Limb (tissue), 2 donors: ENCODE measurements around the gene CLCA2.
A peak's percentile ranks its signal among the peaks of the same experiment; 100 is the strongest.

ENCODE experiments used
- DNase-seq, 2 donors: peaks; one replicate each; pipeline ENCODE4 v3.0.0-alpha.2; 2016; ENCODE audit errors: extremely low spot score in 2 of 2

The CLCA2 gene

GRCh38 chr1:86429835-86430234 lies 5.9 kb downstream of the CLCA2 start:
- DNase-seq: peak in 1 of 2 donors; percentile 24

DNA sequence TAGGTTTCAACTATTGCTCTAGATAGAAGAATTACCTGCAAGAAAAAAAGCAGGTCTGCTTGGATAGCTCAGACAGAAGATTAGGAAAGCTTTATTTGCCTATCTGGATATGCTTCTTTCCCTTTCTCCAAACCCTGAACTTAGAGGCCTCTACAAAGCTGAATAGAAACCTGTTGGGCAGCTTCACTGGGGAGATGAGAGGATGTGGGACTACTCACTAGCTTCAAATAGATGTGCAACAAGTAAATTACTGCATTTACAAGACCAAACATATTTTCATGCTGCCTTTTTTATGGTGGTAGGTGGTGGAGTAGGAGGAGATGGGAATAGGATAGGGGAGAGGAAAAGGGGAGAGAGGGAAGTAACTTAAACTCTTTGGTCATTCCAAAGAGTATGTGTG lies 6.4 kb downstream of the CLCA2 start:
- no peak for DNase-seq

- no peak for DNase-seq
Observed at GRCh38 chr1:86434059-86434458, 10.1 kb downstream of the CLCA2 start.

GRCh38 chr1:86435327-86435726 lies 11.4 kb downstream of the CLCA2 start:
- no peak for DNase-seq

GRCh38 chr1:86436041-86436440 lies 12.1 kb downstream of the CLCA2 start:
- DNase-seq: no peak

DNA sequence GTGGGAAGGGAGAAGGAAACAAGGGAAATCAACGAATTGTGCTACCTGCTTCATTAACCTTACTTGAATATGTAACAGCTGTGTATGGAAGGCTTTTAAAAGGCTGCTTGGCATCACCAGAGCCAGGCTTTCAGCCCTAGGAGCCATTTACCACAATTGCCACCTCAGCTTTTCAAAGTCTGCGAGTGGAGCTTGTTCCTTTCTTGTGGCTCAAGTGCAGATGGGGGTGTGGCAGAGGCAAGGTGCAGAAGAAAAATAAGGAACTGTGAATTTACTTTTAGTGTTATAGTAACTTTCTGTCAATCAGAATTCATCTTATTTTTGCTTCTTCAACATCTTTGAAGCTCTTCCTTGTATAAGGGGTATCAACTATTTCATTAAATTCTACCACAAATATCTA lies 17.6 kb downstream of the CLCA2 start:
- DNase-seq: no peak

DNA sequence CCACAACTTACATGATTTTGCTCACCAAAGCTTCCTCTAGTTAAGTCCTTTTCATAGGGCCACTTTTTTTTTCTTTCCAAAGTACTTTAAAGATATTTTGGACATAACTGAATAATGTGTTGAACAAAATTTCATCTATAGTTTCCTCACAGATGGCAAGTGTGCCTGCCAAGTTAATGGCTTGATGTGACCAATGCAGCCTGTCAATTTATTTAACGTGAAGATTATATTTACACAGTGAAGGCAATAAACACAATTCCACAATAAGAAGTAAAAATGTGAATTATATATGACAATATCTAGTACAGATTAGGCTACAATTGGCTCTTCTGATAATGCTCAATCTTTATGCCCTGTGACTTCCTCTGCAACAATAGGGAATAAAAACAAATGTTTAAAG lies 18.0 kb downstream of the CLCA2 start:
- no peak for DNase-seq

GRCh38 chr1:86445919-86446318 lies 21.9 kb downstream of the CLCA2 start:
- DNase-seq: no peak

GRCh38 chr1:86447198-86447790 lies 23.3 kb downstream of the CLCA2 start:
- DNase-seq: no peak

DNA sequence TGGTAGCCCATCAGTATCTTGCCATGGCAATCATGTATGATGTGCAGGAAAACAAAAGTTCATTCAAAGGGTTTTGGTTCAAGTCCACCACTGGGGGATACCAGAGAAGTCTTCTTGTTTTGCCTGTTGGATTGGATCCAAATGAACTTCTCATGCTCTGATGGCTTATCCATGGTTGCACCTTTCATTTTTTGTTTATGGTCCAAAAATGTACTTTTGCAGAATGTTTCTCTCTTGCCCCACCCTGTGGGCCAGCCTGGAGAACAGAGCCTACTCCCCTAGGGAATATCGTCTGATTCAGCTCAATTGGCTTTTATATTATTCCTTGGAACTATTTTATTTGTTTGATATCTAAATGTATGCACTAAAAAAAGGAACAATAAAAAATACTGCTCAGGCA lies 24.7 kb downstream of the CLCA2 start:
- DNase-seq: no peak

DNA sequence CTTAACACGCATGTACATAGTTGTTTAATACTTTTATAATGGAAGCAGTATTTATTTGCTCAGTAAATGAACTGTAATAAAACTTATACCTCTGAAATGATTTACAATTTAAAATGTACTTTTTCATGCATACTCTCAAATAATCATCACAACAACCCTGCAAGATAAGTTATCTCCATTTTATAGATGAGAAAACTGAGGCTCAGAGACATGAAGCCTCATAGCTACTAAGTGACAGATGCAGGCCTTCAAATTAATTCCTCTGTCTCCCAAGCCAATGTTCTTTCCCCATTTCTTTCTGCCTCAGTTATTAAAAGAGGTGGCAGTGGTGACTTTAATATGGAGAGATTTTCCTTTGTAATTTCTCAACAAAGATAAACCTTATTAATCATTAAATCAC lies 25.1 kb downstream of the CLCA2 start:
- DNase-seq: no peak

DNA sequence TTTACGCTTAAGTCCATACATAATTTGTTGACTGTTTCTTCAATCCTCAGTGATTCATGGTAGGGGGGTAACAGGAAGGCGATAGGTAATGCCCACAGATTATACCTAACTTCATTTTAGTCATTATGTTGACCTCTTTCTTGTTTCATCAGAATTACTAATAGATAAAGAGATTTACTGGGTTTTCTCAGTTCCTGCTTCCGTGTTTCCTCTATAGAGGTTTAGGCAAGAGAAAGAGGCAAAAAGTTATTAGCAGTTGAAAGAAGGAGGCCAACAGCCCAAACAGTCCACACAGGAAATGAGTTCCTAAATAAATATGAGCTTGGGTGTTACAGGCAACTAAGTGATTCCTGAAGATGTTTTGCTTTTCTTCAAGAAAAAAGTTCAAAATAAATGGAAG lies 26.9 kb downstream of the CLCA2 start:
- DNase-seq: no peak

GRCh38 chr1:86453664-86454063 lies 29.7 kb downstream of the CLCA2 start:
- DNase-seq: no peak

DNA sequence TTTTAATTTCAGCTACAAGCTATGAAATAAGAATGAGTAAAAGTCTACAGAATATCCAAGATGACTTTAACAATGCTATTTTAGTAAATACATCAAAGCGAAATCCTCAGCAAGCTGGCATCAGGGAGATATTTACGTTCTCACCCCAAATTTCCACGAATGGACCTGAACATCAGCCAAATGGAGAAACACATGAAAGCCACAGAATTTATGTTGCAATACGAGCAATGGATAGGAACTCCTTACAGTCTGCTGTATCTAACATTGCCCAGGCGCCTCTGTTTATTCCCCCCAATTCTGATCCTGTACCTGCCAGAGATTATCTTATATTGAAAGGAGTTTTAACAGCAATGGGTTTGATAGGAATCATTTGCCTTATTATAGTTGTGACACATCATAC lies 31.1 kb downstream of the CLCA2 start:
- no peak for DNase-seq

GRCh38 chr1:86460998-86461397 lies 37.0 kb downstream of the CLCA2 start:
- DNase-seq: no peak

GRCh38 chr1:86461482-86461881 lies 37.5 kb downstream of the CLCA2 start:
- DNase-seq: no peak

GRCh38 chr1:86464819-86465218 lies 40.8 kb downstream of the CLCA2 start:
- no peak for DNase-seq

GRCh38 chr1:86466109-86466844 lies 42.3 kb downstream of the CLCA2 start:
- DNase-seq: no peak

DNA sequence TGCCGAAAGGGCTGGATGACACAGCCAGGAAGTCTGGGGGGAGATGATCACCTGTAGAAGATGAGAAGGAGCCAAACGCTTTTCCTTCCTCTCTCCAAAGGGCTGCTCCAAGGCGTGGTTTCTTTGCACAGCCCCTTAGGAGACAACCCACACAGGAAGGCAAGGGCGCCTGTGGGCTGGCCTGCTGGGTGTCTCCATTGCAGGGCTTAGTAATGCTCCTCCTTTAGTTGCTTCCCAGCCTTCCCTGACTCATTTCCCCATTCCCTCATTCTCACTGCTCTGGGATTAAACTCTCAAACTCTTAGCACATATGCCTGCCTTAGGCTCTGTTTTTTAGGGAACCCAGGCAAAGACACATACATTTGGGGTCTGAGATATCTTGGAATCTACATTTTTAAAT lies 43.0 kb downstream of the CLCA2 start:
- DNase-seq: no peak

GRCh38 chr1:86468501-86468977 lies 44.6 kb downstream of the CLCA2 start, which contains the start of gene CLCA1:
Gene CLCA1, plus strand, starts transcription at chr1:86468927. Its CDS starts 45 bp downstream, at chr1:86468972.
- no peak for DNase-seq

- DNase-seq: no peak
Observed at GRCh38 chr1:86470859-86471258, 46.9 kb downstream of the CLCA2 start.

- no peak for DNase-seq
Observed at GRCh38 chr1:86471291-86471690, 47.3 kb downstream of the CLCA2 start.

DNA sequence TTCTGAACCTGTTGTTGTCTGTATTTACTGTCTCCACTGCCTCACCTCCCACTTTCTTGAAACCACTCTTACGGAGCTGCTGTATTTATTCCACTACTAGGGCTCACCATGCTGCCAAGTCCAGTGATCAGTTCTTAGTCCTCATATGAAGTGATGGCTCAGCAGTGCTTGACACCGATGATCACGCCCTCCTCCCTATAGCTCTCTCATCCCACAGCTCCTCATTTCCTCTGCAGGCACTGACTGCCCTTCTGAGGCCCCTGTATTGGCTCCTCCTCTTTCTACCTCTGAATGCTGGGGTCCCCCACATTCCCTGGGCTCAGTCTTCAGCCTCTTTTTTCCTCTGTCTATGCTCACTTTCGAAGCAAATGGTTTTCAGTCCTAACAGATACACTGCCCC lies 48.2 kb downstream of the CLCA2 start:
- DNase-seq: no peak
